Upper lobe of left lung (tissue), 4 donors: ENCODE measurements around the gene TUB.

Experiments
- CTCF ChIP-seq, 6 experiments: fragments of 450-650 bp in 4 of 6; fragments of 200-600 bp in 2 of 6; sonication (generic) in 2 of 6; IDR thresholded peaks; one replicate each; pipeline ENCODE4 v1.5.1; 2016 to 2019; ENCODE audit warnings: antibody characterized with exemption in 6 of 6
- EP300 ChIP-seq, 4 donors: sonication (generic); formaldehyde crosslinking; IDR thresholded peaks; one replicate each; pipeline ENCODE4 v1.5.1; 2017; ENCODE audit warnings: antibody characterized with exemption in 4 of 4, control low read depth in 2 of 4
- POLR2A ChIP-seq, 4 donors: fragments of 450-650 bp; IDR thresholded peaks; one replicate each; pipeline ENCODE4 v1.5.1; 2016 to 2017; ENCODE audit warnings: antibody characterized with exemption in 4 of 4, mild to moderate bottlenecking in 2 of 4

- TF ChIP-seq EP300 (IDR thresholded peaks at IDR 0.05) (no peak), CTCF (IDR thresholded peaks at IDR 0.05) (no peak), POLR2A (IDR thresholded peaks at IDR 0.05) (no peak)
These were observed 2.9 kb downstream of the TUB start for GRCh38 chr11:8083871-8084281.
